ENCODE measurements around the gene PDSS2.
"Not testable (repeated sequence)": the region's sequence is repeated elsewhere in the genome, so short reads cannot be mapped to it uniquely, and the experiment has no call there.

Gene PDSS2

DNA sequence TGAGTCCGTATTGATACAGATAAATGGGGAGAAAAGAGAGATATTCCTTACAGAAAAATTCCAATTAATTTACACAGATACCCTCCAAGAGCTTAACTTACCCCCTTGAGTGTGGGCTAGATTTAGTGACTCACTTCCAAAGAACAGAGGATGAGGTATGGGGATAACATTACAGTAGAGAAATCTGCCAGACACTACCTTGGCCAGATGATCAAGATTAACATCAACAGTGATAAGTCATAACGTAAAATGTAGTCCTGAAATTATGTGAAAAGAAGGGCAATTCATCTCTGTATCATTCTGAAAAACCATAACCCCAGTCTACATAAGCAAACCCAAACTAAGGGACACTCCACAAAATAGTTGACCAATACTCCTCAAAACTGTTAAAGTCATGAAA is 69.3 kb downstream of the PDSS2 start:
- Histone ChIP-seq H3K4me3 (no peak overlapping the region), H3K27ac (no peak overlapping the region)
- TF ChIP-seq CTCF (IDR thresholded peaks at IDR 0.05) = no peak
- DNase-seq (ENCODE audit: low spot score) = no peak

GRCh38 chr6:107386904-107387303 is 72.5 kb downstream of the PDSS2 start:
- Histone ChIP-seq H3K4me3 (no peak overlapping the region), H3K27ac (no peak overlapping the region)
- no peak for DNase-seq (ENCODE audit: low spot score)
- TF ChIP-seq CTCF (IDR thresholded peaks at IDR 0.05) = no peak

- H3K27ac ChIP-seq = no peak overlapping the region
- H3K4me3 ChIP-seq = no peak overlapping the region
- TF ChIP-seq CTCF (IDR thresholded peaks at IDR 0.05) = no peak
- no peak for DNase-seq (ENCODE audit: low spot score)
Observed at GRCh38 chr6:107386340-107386739, 73.0 kb downstream of the PDSS2 start.

- no peak for DNase-seq (ENCODE audit: low spot score)
- no peak for TF ChIP-seq CTCF (IDR thresholded peaks at IDR 0.05)
- H3K4me3 ChIP-seq = no peak overlapping the region
- H3K27ac ChIP-seq = no peak overlapping the region
Observed at GRCh38 chr6:107383705-107384104, 75.7 kb downstream of the PDSS2 start.

DNA sequence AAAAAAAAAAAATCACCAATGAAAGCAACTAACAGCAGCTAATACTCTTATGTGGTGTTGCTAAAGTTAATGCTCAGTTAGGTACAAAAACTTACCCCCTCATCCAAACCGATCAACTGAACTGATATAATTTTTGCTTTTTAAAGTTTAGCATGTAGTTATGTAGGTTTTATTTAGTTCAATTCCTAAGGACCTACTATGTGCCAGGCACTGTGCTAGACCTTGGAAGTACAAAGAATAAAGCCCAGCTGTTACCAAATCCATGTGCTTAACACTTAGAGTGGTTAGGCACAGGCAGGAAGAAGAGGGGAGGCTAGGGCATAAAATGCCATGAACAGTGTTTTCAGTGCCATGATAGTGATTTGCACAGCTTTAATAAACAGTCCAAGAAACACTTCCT is 85.1 kb downstream of the PDSS2 start:
- no peak for DNase-seq (ENCODE audit: low spot score)
- no peak overlapping the region for H3K4me3 ChIP-seq
- H3K27ac ChIP-seq = no peak overlapping the region
- TF ChIP-seq CTCF (IDR thresholded peaks at IDR 0.05) = no peak

- no peak for DNase-seq (ENCODE audit: low spot score)
- H3K27ac ChIP-seq = no peak overlapping the region
- H3K4me3 ChIP-seq = no peak overlapping the region
- no peak for TF ChIP-seq CTCF (IDR thresholded peaks at IDR 0.05)
Observed at GRCh38 chr6:107369493-107369892, 89.9 kb downstream of the PDSS2 start.

GRCh38 chr6:107368471-107368870 is 90.9 kb downstream of the PDSS2 start:
- H3K4me3 ChIP-seq = no peak overlapping the region
- no peak for TF ChIP-seq CTCF (IDR thresholded peaks at IDR 0.05)
- no peak overlapping the region for H3K27ac ChIP-seq
- no peak for DNase-seq (ENCODE audit: low spot score)

DNA sequence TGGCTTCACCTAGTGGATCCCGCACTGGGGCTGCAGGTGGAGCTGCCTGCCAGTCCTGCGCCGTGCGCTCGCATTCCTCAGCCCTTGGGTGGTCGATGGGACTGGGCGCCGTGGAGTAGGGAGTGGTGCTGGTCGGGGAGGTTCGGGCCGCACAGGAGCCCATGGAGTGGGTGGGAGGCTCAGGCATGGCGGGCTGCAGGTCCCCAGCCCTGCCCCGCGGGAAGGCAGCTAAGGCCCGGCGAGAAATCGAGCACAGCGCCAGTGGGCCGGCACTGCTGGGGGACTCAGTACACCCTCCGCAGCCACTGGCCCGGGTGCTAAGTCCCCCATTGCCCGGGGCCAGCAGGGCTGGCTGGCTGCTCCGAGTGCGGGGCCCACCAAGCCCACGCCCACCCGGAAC is 95.2 kb downstream of the PDSS2 start:
- H3K27ac ChIP-seq; DNase-seq (ENCODE audit: low spot score); H3K4me3 ChIP-seq: not testable (repeated sequence)
